GM23248 (cell line): ENCODE data around the gene RABGAP1L.

Source experiments
- EZH2 ChIP-seq: fragments of 200-600 bp; sonication (generic); IDR thresholded peaks from 2 replicates; pipeline ENCODE4 v1.6.1; 2018; ENCODE audit warnings: antibody characterized with exemption, mild to moderate bottlenecking; ENCODE audit not compliant: insufficient read depth, poor library complexity, severe bottlenecking
- EZH2phosphoT487 ChIP-seq: fragments of 200-600 bp; sonication (generic); IDR thresholded peaks from 2 replicates; pipeline ENCODE4 v1.6.1; 2018; ENCODE audit warnings: antibody characterized with exemption, moderate library complexity, mild to moderate bottlenecking, low read depth; ENCODE audit not compliant: insufficient read depth

DNA sequence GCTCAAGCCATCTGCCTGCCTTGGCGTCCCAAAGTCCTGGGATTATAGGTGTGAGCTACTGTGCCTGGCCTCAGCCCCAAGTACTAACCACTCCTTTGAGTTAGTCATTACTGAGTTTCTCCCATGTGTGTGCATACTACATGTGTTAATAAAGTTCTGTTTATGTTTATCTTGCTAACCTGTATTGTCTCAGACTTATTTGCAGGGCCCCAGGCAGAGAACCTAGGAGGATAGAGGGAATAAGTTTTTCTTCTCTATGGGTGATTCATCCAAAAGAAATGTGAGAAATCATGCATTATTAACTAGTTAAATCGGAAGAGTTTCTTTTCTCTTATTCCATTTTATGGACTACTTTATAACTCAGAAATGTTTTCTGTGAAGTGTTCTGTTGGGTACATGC is 636.5 kb downstream of the RABGAP1L start:
- TF ChIP-seq EZH2 (no peak), EZH2phosphoT487 (no peak)
